Adipose tissue (tissue), 3 donors: ENCODE results near the gene PRDM5. TPM values are rescaled to one million over a fixed set of nuclear protein-coding genes. Genes with fewer than 3 reads are reported as not detected.

Experiments used
- H3K27ac ChIP-seq: one replicate; pipeline ENCODE4 v1.5.1; 2013; ENCODE audit warnings: low read depth, low read length
- WGBS, 3 donors: extraction: QIAGEN DNeasy Blood & Tissue Kit; methylation state at CpG; one replicate each; pipeline ENCODE4 v1.1.7; 2013; 5-methylcytosine and 5-hydroxymethylcytosine counted together
- polyA plus RNA-seq, 3 donors: library from polyadenylated mRNA; stranded (reverse); fragments of 200-250 nt; gene quantifications; one replicate each; pipeline ENCODE4 v1.2.3, GENCODE V29; 2013
- donor health status: healthy with polysubstance abuse.
- donor health status: Bipolar disorder and iron deficiency.
- donor health status: healthy.

PRDM5 gene
- polyA plus RNA-seq, 3 donors = 2.0 to 5.1 (median 3.0) TPM

- WGBS, 3 donors = 59 to 86% (median 75%) methylated on average over 1 of the region's 1 CpG
- no peak overlapping the region for H3K27ac ChIP-seq
Observed at GRCh38 chr4:120699354-120699753, 223.2 kb downstream of the PRDM5 start.

GRCh38 chr4:120694973-120695372 lies 227.6 kb downstream of the PRDM5 start:
- 35 to 40% (median 36%) methylated on average over 2 of the region's 2 CpGs for WGBS, 3 donors
- H3K27ac ChIP-seq = no peak overlapping the region

- no peak overlapping the region for H3K27ac ChIP-seq
Observed at GRCh38 chr4:120693816-120694215, 228.7 kb downstream of the PRDM5 start.

GRCh38 chr4:120692964-120693363 lies 229.6 kb downstream of the PRDM5 start:
- H3K27ac ChIP-seq = no peak overlapping the region

GRCh38 chr4:120691536-120691935 lies 231.0 kb downstream of the PRDM5 start:
- H3K27ac ChIP-seq = no peak overlapping the region

More at GRCh38 chr4:120692964-120693363, 229.6 kb downstream of the PRDM5 start:
- 49 to 62% (median 51%) methylated on average over 2 of the region's 2 CpGs for WGBS, 3 donors

- H3K27ac ChIP-seq = no peak overlapping the region
Observed at GRCh38 chr4:120691106-120691505, 231.4 kb downstream of the PRDM5 start.

GRCh38 chr4:120688791-120689190 lies 233.7 kb downstream of the PRDM5 start:
- no peak overlapping the region for H3K27ac ChIP-seq
- 58 to 82% (median 66%) methylated on average over 3 of the region's 3 CpGs for WGBS, 3 donors

- WGBS, 3 donors = 93 to 98% (median 94%) methylated on average over 2 of the region's 2 CpGs
- no peak overlapping the region for H3K27ac ChIP-seq
Observed at GRCh38 chr4:120685756-120686278, 236.7 kb downstream of the PRDM5 start.

GRCh38 chr4:120683897-120684540 lies 238.5 kb downstream of the PRDM5 start:
- 44 to 46% (median 45%) methylated on average over 6 of the region's 6 CpGs for WGBS, 3 donors

GRCh38 chr4:120682981-120683380 lies 239.5 kb downstream of the PRDM5 start:
- 81 to 92% (median 84%) methylated on average over 3 of the region's 3 CpGs for WGBS, 3 donors

More at GRCh38 chr4:120683897-120684540, 238.5 kb downstream of the PRDM5 start:
- no peak overlapping the region for H3K27ac ChIP-seq

GRCh38 chr4:120680647-120681228 lies 241.8 kb downstream of the PRDM5 start:
- WGBS, 3 donors = 67 to 95% (median 76%) methylated on average over 3 of the region's 3 CpGs
- no peak overlapping the region for H3K27ac ChIP-seq

More at GRCh38 chr4:120682981-120683380, 239.5 kb downstream of the PRDM5 start:
- no peak overlapping the region for H3K27ac ChIP-seq

GRCh38 chr4:120673696-120674095 lies 248.8 kb downstream of the PRDM5 start:
- 70 to 95% (median 77%) methylated on average over 3 of the region's 3 CpGs for WGBS, 3 donors
- no peak overlapping the region for H3K27ac ChIP-seq

GRCh38 chr4:120672558-120673147 lies 249.9 kb downstream of the PRDM5 start:
- H3K27ac ChIP-seq = no peak overlapping the region
- WGBS, 3 donors = 89 to 91% (median 90%) methylated on average over 5 of the region's 5 CpGs

- H3K27ac ChIP-seq = no peak overlapping the region
- 0 to 36% (median 3%) methylated on average over 1 of the region's 1 CpG for WGBS, 3 donors
Observed at GRCh38 chr4:120672076-120672475, 250.4 kb downstream of the PRDM5 start.

- H3K27ac ChIP-seq = no peak overlapping the region
- WGBS, 3 donors = 67 to 96% (median 92%) methylated on average over 3 of the region's 3 CpGs
Observed at GRCh38 chr4:120671538-120671937, 251.0 kb downstream of the PRDM5 start.

GRCh38 chr4:120667102-120667501 lies 255.4 kb downstream of the PRDM5 start:
- 82 to 90% (median 89%) methylated on average over 3 of the region's 3 CpGs for WGBS, 3 donors
- no peak overlapping the region for H3K27ac ChIP-seq

- no peak overlapping the region for H3K27ac ChIP-seq
- WGBS, 3 donors = 91 to 93% (median 93%) methylated on average over 3 of the region's 3 CpGs
Observed at GRCh38 chr4:120664851-120665250, 257.7 kb downstream of the PRDM5 start.

GRCh38 chr4:120659616-120660170 lies 262.8 kb downstream of the PRDM5 start:
- 84 to 92% (median 87%) methylated on average over 7 of the region's 7 CpGs for WGBS, 3 donors

GRCh38 chr4:120658772-120659171 lies 263.8 kb downstream of the PRDM5 start:
- 26 to 72% (median 43%) methylated on average over 7 of the region's 7 CpGs for WGBS, 3 donors

More at GRCh38 chr4:120659616-120660170, 262.8 kb downstream of the PRDM5 start:
- no peak overlapping the region for H3K27ac ChIP-seq

More at GRCh38 chr4:120658772-120659171, 263.8 kb downstream of the PRDM5 start:
- no peak overlapping the region for H3K27ac ChIP-seq
